Coronary artery (tissue), 2 donors: Measurements from ENCODE around the gene POLA1.

Experiments used
- DNase-seq: peaks from one replicate; pipeline ENCODE4 v3.0.0-alpha.2; 2017; ENCODE audit warnings: low spot score
- H3K27ac ChIP-seq, 2 donors: fragments of 200-600 bp; sonication (generic); one replicate each; pipeline ENCODE4 v1.5.1; 2016 to 2019
- H3K4me3 ChIP-seq: fragments of 200-600 bp; sonication (generic); 2 replicates; pipeline ENCODE4 v1.5.1; 2016; ENCODE audit warnings: mild to moderate bottlenecking, moderate library complexity
- TF ChIP-seq, protein P1 (sequence below): fragments of 200-600 bp; sonication (generic); IDR thresholded peaks from one replicate; pipeline ENCODE4 v1.5.1; 2019; ENCODE audit warnings: antibody characterized with exemption

Gene POLA1

DNA sequence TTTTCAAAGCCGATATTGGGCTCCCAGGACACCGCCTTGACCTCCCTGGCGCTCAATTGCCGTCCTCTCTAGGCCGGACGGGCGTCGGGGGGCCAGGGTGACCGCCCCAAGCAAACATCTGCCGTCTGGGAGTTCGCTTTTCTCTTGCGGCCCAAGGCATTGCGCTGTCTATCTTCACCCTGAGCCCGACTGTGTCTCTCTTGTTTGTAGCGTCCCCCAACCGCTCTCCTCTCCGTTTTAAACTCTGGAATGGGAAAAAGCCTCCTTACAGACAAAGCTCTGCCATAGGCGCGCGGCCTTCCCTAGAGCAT, 322.6 kb downstream of the POLA1 start:
- Histone ChIP-seq H3K4me3 (peak overlapping the region; percentile 56), H3K27ac (no peak overlapping the region)
- TF ChIP-seq, protein P1, sequence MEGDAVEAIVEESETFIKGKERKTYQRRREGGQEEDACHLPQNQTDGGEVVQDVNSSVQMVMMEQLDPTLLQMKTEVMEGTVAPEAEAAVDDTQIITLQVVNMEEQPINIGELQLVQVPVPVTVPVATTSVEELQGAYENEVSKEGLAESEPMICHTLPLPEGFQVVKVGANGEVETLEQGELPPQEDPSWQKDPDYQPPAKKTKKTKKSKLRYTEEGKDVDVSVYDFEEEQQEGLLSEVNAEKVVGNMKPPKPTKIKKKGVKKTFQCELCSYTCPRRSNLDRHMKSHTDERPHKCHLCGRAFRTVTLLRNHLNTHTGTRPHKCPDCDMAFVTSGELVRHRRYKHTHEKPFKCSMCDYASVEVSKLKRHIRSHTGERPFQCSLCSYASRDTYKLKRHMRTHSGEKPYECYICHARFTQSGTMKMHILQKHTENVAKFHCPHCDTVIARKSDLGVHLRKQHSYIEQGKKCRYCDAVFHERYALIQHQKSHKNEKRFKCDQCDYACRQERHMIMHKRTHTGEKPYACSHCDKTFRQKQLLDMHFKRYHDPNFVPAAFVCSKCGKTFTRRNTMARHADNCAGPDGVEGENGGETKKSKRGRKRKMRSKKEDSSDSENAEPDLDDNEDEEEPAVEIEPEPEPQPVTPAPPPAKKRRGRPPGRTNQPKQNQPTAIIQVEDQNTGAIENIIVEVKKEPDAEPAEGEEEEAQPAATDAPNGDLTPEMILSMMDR, result no peak
- no peak for DNase-seq

DNA sequence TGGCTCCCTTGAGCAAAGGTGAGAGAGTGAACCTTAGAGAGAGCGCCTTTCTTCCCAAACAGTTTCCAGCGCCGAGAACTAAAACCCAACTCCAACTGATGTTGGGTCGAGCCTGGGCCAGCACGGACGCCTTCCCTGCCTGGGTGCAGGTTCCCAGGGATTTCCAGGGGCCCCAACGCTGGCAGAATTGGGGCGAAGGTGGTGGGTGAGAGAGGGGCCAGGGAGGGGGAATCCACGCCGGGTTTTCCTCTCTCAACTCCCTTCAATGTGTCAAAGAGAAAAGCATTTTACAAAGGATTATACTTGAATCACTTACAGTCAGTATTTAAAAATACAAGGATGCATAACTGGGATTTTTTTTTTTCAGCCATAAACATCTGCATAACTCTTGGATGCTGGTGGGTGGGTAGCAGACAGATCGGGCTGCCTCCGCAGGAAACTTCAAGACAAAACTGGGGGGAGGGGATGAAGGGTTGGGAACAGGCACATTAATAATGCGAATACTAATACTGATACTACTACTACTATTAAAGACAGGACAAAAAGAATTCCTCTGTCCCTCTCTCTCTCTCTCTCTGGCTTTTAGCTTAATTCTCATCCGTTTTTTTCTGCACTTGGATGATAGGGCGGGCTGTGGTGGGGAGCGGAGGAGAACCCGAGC, 323.4 kb downstream of the POLA1 start:
- TF ChIP-seq, protein P1, result no peak
- Histone ChIP-seq H3K27ac (no peak overlapping the region), H3K4me3 (no peak overlapping the region)
- DNase-seq, result no peak

DNA sequence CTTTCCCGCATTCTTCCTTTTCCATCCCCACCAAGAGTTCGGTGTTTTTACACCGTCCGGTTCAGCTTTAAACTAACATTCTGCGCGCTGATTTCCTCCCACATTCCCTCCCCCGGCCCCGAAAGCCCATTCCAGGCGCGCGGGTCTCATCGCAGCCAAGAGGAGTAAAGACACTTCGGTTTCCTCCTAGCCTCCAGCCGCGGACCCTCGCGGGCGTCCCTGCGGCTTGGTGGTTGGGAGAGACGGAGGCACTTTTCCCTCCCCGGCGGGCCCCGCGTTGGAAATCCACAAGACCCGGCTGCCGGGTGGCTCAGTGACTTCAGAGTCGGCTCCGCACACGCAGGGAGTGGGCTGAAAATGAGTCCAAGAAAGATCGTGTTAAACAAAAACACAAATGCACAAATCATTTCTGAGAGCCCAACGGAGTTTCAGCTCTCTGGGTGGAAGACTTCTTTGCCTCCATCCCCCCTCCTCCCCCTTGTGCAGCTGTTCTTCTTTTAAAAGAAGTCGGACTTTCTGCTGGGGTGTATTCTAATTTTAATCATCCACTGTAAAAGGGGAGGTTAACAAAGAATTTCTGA, 324.0 kb downstream of the POLA1 start:
- DNase-seq, result no peak
- TF ChIP-seq, protein P1, result no peak
- peak overlapping the region; percentile 7 for H3K4me3 ChIP-seq
- H3K27ac ChIP-seq, result no peak overlapping the region

DNA sequence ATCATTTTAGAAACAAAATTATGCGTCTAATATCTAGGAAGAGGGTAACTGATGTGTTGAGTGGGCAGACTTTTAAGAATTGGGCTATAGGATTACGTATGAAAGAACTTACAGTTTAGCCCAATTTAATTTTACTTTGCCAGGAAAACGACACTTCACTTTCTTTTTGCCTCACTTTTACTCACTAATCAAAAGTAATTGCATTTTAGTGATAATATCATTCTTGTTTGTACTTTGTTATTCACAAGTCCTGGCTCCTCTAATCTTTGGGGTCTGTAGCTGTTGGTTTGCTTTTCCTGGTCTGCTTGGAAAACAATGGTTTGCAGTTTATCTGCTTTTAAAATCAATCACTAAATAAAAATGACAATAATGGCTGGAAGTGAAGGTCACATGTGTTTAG, 325.0 kb downstream of the POLA1 start:
- no peak for DNase-seq
- TF ChIP-seq, protein P1, result no peak
- H3K4me3 ChIP-seq, result no peak overlapping the region
- no peak overlapping the region for H3K27ac ChIP-seq

DNA sequence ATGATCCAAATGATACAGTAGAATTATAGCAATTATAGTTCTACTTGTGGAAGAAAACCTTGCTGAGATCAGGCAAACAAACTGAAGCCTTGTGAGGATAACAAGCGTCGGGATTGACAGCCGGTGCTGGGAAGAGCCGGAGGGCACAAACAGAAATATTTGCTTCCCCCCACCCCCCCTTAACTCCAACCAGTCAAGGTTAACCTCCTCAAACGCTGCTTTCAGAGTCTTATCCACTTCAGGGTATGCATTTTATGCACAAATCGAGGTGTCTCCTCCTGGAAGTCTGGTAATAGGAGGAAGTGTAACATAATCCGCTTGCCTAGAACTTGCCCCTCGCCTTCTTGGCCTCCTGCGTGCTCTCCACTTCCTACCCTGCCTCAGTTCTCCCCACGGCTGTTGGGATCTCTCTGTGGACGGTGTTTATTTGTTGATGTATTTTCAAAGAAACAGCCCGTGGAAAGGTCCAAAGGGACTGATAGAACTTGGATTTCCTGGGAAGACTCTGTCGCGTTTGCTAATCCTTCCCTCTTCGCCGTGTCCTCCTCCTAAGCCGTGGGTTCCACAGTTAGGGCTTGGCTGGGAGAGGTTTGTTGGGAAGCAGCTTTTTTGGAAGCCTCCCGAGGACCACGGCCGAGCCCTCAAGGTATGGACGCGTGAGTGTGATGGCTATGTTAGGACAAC, 326.1 kb downstream of the POLA1 start:
- TF ChIP-seq, protein P1, result no peak
- Histone ChIP-seq H3K27ac (no peak overlapping the region), H3K4me3 (no peak overlapping the region)
- DNase-seq, result no peak

DNA sequence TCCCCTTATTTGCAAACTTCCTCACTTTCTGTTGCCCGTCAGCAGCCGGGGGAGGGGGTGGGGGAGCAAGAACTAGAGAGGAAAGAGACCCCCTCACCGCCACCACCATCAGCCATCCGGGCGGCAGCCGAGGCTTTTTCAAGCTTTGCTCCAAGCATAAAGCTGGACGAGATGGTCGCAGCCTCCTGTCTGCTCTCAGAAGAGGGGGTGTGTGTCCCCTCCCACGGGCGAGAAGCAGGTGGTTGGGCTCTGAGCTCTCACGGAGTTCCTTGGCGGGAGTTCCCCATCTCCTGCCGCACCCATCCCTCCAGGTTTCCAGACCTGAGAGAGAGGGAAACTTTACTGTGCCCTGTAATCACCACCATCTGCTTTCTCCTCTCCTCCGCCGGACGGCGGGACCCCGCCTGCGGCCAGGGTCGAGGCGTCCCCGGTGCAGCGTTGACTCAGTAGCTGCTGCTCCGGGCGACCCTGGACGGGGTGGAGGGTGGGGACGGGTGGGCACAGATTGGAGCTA, 326.7 kb downstream of the POLA1 start:
- no peak overlapping the region for H3K4me3 ChIP-seq
- TF ChIP-seq, protein P1, result no peak
- no peak overlapping the region for H3K27ac ChIP-seq
- DNase-seq, result no peak
